K562 (cell line): ENCODE measurements around the gene SCN5A. TPM values are rescaled to one million over a fixed set of nuclear protein-coding genes. Genes with fewer than 3 reads are reported as not detected.

Experiments used
- ATAC-seq: fragments of 200-7000 bp; cut with Tn5 transposase; 3 replicates; pipeline ENCODE4 v1.9.1; 2020; ENCODE audit warnings: moderate library complexity
- BruUV-seq: library from RNA; stranded (reverse); fragments of 400-500 nt; replicated peaks from 2 replicates; lab custom pipeline; 2021; lab: Mats Ljungman, UMichigan
- CTCF ChIA-PET: fragments of 300-600 bp; formaldehyde crosslinking; extraction: SDS; loops from one replicate; lab custom pipeline; 2021; ENCODE audit warnings: low intra/inter-chr PET ratio; lab: Yijun Ruan, JAX
- POLR2A ChIA-PET: fragments of 300-600, 350-650 bp; sonication (Branson Sonifier 250); formaldehyde crosslinking; extraction: SDS; loops from one replicate; lab custom pipeline; 2021; ENCODE audit warnings: antibody characterized with exemption, inconsistent platforms; lab: Yijun Ruan, JAX
- DNase-seq, 4 experiments: peaks; one replicate each; pipeline versions ENCODE4 v3.0.0 to v3.0.0-alpha.2; 2011 to 2018; ENCODE audit warnings: low spot score in 3 of 4, mixed read lengths in 3 of 4; ENCODE audit errors: extremely low read depth in 1 of 4
- FAIRE-seq: peaks from 2 replicates; lab custom pipeline; 2011; peaks lifted over from hg19 to GRCh38; lab: Jason Lieb, UNC
- H2AFZ ChIP-seq: 2 replicates; pipeline ENCODE4 v1.6.0; 2011; ENCODE audit warnings: low read depth, low read length, control low read depth, inconsistent platforms
- H3K27ac ChIP-seq: fragments of 200-600 bp; 3 replicates; pipeline ENCODE4 v1.8.0; 2011; ENCODE audit warnings: low read depth, mild to moderate bottlenecking, control low read depth, inconsistent platforms, low read length, moderate library complexity, mixed read lengths; ENCODE audit errors: extremely low read depth
- H3K27me3 ChIP-seq, 2 experiments: fragments of 300-600 bp in 1 of 2; 2 replicates in 1 of 2; 3 replicates in 1 of 2; pipeline versions ENCODE4 v1.6.0 to v1.8.0; 2011; ENCODE audit warnings: inconsistent platforms in 2 of 2, low read length in 2 of 2, mild to moderate bottlenecking in 1 of 2, mixed read lengths in 1 of 2, moderate library complexity in 1 of 2; ENCODE audit not compliant: control insufficient read depth in 2 of 2, insufficient read depth in 2 of 2
- H3K36me3 ChIP-seq: fragments of 300-600 bp; 3 replicates; pipeline ENCODE4 v1.8.0; 2011; ENCODE audit warnings: mild to moderate bottlenecking, low read length, inconsistent platforms; ENCODE audit not compliant: control insufficient read depth, insufficient read depth
- H3K4me1 ChIP-seq, 2 experiments: fragments of 200-600 bp in 1 of 2; replicated peaks in 1 of 2; 2 replicates in 1 of 2; 3 replicates in 1 of 2; pipeline versions ENCODE4 v1.5.1 to v1.8.0; 2011; ENCODE audit warnings: inconsistent platforms in 2 of 2, low read length in 2 of 2, mild to moderate bottlenecking in 1 of 2, mixed read lengths in 1 of 2, moderate library complexity in 1 of 2; ENCODE audit not compliant: control insufficient read depth in 2 of 2, insufficient read depth in 2 of 2
- H3K4me2 ChIP-seq: 2 replicates; pipeline ENCODE4 v1.6.1; 2011; ENCODE audit warnings: low read length, control low read depth, inconsistent platforms, mixed read lengths; ENCODE audit not compliant: insufficient read depth
- H3K4me3 ChIP-seq: fragments of 200-600 bp; sonication (generic), shearing (Covaris generic); 2 replicates; pipeline ENCODE4 v1.5.1; 2016; ENCODE audit warnings: control low read depth, inconsistent platforms
- H3K79me2 ChIP-seq: fragments of 200-600 bp; 3 replicates; pipeline ENCODE4 v1.8.0; 2011; ENCODE audit warnings: low read length, inconsistent platforms; ENCODE audit not compliant: control insufficient read depth, insufficient read depth
- H3K9ac ChIP-seq, 2 experiments: 2 replicates each; pipeline versions ENCODE4 v1.6.0 to v1.6.1; 2011; ENCODE audit warnings: low read depth in 2 of 2, low read length in 2 of 2, control low read depth in 1 of 2, inconsistent platforms in 1 of 2, mild to moderate bottlenecking in 1 of 2, mixed read lengths in 1 of 2; ENCODE audit not compliant: insufficient read depth in 1 of 2
- H3K9me1 ChIP-seq: one replicate; pipeline ENCODE4 v1.6.0; 2011; ENCODE audit warnings: inconsistent platforms, mild to moderate bottlenecking, low read length, moderate library complexity; ENCODE audit not compliant: control insufficient read depth, insufficient read depth
- H3K9me3 ChIP-seq: replicated peaks from 2 replicates; pipeline ENCODE4 v1.5.1; 2011; ENCODE audit warnings: low read depth, low read length, inconsistent platforms; ENCODE audit not compliant: control insufficient read depth, insufficient read depth
- H4K20me1 ChIP-seq: replicated peaks from 2 replicates; pipeline ENCODE4 v1.6.1; 2011; ENCODE audit warnings: low read length, inconsistent platforms, mixed read lengths; ENCODE audit not compliant: control insufficient read depth, insufficient read depth
- ATF7 ChIP-seq: fragments of 450-650 bp; IDR thresholded peaks from 2 replicates; pipeline ENCODE4 v1.7.1; 2014; ENCODE audit warnings: mild to moderate bottlenecking, moderate library complexity
- EHMT2 ChIP-seq: fragments of 450-650 bp; IDR thresholded peaks from 2 replicates; pipeline ENCODE4 v1.6.1; 2018; ENCODE audit warnings: antibody characterized with exemption
- FOXM1 ChIP-seq, 2 experiments: fragments of 450-650 bp in 1 of 2; sonication (generic) in 1 of 2; formaldehyde crosslinking in 1 of 2; IDR thresholded peaks; 2 replicates each; pipeline versions ENCODE4 v1.6.1 to v1.9.0; 2017 to 2022; ENCODE audit warnings: low read depth in 2 of 2, mild to moderate bottlenecking in 2 of 2, missing genetic modification reagents in 1 of 2, moderate library complexity in 1 of 2
- NFIC ChIP-seq: fragments of 450-650 bp; IDR thresholded peaks from 2 replicates; pipeline ENCODE4 v1.6.1; 2017; ENCODE audit warnings: mild to moderate bottlenecking, inconsistent platforms
- SMARCA5 ChIP-seq: fragments of 450-650 bp; IDR thresholded peaks from 2 replicates; pipeline ENCODE4 v1.6.1; 2016
- ZBTB43 ChIP-seq: sonication (generic); formaldehyde crosslinking; IDR thresholded peaks from 2 replicates; pipeline ENCODE4 v1.8.0; 2023; ENCODE audit warnings: mild to moderate bottlenecking, missing genetic modification reagents
- ZNF431 ChIP-seq: sonication (generic); formaldehyde crosslinking; IDR thresholded peaks from 2 replicates; pipeline ENCODE4 v1.8.0; 2022; ENCODE audit warnings: mild to moderate bottlenecking, missing genetic modification reagents
- WGBS: fragments of 100-300 bp; shearing (Covaris generic); methylation state at CpG from one replicate; pipeline ENCODE4 v1.1.6; 2016; ENCODE audit warnings: low coverage, mixed read lengths; ENCODE audit not compliant: insufficient coverage; ENCODE audit errors: missing lambda C conversion rate; 5-methylcytosine and 5-hydroxymethylcytosine counted together
- in situ Hi-C: fragments of 300-500 bp; cut with MboI; formaldehyde crosslinking; loops from 4 replicates; pipeline ENCODE4 v1.15.0; 2018; ENCODE audit warnings: inconsistent platforms, mixed read lengths
- intact Hi-C: fragments of 100-400 bp; cut with micrococcal nuclease; formaldehyde crosslinking; loops from 2 replicates; pipeline ENCODE4 v1.14.2; 2022
- polyA plus RNA-seq, 8 experiments: library from polyadenylated mRNA; depleted of rRNA in 4 of 8; stranded (reverse) in 5 of 8; unstranded in 3 of 8; fragments of >200 nt; fragmentation: Nextera tagmentation in 2 of 8; fragmentation: Illumina TruSeq in 1 of 8; extraction: Ambion mirVana in 2 of 8; extraction: Trizol in 1 of 8; gene quantifications; 2 replicates each; pipeline versions ENCODE4 v1.2.1 to v1.2.3, GENCODE V29; 2011 to 2014; ENCODE audit warnings: inconsistent platforms in 1 of 8, missing spikeins in 1 of 8
- total RNA-seq, 7 experiments: library from RNA; depleted of rRNA in 6 of 7; stranded (reverse); fragments of >200 nt in 6 of 7; fragmentation: Illumina TruSeq in 2 of 7; extraction: Trizol in 2 of 7; gene quantifications; 2 replicates each; pipeline versions ENCODE4 v1.2.1 to v1.2.3, GENCODE V29; 2011 to 2021; ENCODE audit warnings: low replicate concordance in 1 of 7

SCN5A gene
- total and polyA plus RNA-seq, 9 of the 15 experiments (the other 6 are each of a cell fraction or from before 2014, with no cell fraction given): 0.07 to 1.4 (median 0.21) TPM; not detected in 2

- ATAC-seq (no peak), FAIRE-seq (no peak)
- POLR2A ChIA-PET: interaction anchor here (0.7 to 1.2 kb wide), 2 partner anchors 96 to 153 kb away, joined by 3 read pairs; no protein-coding TSS in a partner anchor
- intact Hi-C loops: no loop called here
- WGBS: 82% methylated on average over 7 of the region's 7 CpGs
- in situ Hi-C loops: no loop called here
- H3K27me3 ChIP-seq: no peaks in the 10 kb centered on the region
- no peaks in the 10 kb centered on the region for H3K4me1 ChIP-seq
- no TSS peak for BruUV-seq
- H3K4me2 ChIP-seq: no peak overlapping the region
- H3K79me2 ChIP-seq: no peaks in the 10 kb centered on the region
- H2AFZ ChIP-seq: no peak overlapping the region
- TF ChIP-seq FOXM1 (IDR thresholded peaks at IDR 0.05; ENCODE audit: low read depth) (no peak), FOXM1 (CRISPR knock-in tag; IDR thresholded peaks at IDR 0.05; ENCODE audit: low read depth) (no peak), ATF7 (no peak), SMARCA5 (no peak), EHMT2 (no peak), ZBTB43 (CRISPR knock-in tag) (no peak), NFIC (peak; percentile 44; the same call in 1 of the 2 replicates), ZNF431 (CRISPR knock-in tag) (no peak)
- TF ChIP-seq, all 486 proteins: peak for 1
- no peaks in the 10 kb centered on the region for H3K9me1 ChIP-seq
- no peak for DNase-seq
- no peak overlapping the region for H3K4me3 ChIP-seq
- no peaks in the 10 kb centered on the region for H3K9me3 ChIP-seq
- CTCF ChIA-PET: no interaction called here
- no peak overlapping the region for H3K27ac ChIP-seq
- H3K9ac ChIP-seq: peak overlapping the region in 1 of 2 experiments; percentile 31; a peak in 1 of 4 replicates
- no peaks in the 10 kb centered on the region for H4K20me1 ChIP-seq
- peaks cover 15% of the 10 kb centered on the region; the same call in 2 of the 3 replicates for H3K36me3 ChIP-seq
Measured at GRCh38 chr3:38515367-38515766, 134.1 kb downstream of the SCN5A start.
